GM10266 (cell line): ENCODE data around the gene MYRFL.

Experiments
- DNase-seq: peaks from one replicate; pipeline ENCODE4 v3.0.0; 2012; ENCODE audit errors: extremely low spot score
- CTCF ChIP-seq: IDR thresholded peaks from 2 replicates; pipeline ENCODE4 v1.5.1; 2012; ENCODE audit warnings: mild to moderate bottlenecking, low read depth; ENCODE audit not compliant: control insufficient read depth, insufficient read depth; ENCODE audit errors: missing control alignments

Gene MYRFL

GRCh38 chr12:69897744-69898143 lies 72.7 kb downstream of the MYRFL start:
- no peak for TF ChIP-seq CTCF
- DNase-seq = no peak

- no peak for TF ChIP-seq CTCF
Measured at GRCh38 chr12:69898236-69898635, 73.2 kb downstream of the MYRFL start.

GRCh38 chr12:69900720-69901131 lies 75.7 kb downstream of the MYRFL start:
- DNase-seq = peak; percentile 25
- TF ChIP-seq CTCF = peak; percentile 77

More at GRCh38 chr12:69898236-69898635, 73.2 kb downstream of the MYRFL start:
- no peak for DNase-seq

GRCh38 chr12:69901221-69901905 lies 76.3 kb downstream of the MYRFL start:
- TF ChIP-seq CTCF = no peak
- DNase-seq = no peak

- no peak for DNase-seq
- TF ChIP-seq CTCF = no peak
Measured at GRCh38 chr12:69903548-69903947, 78.5 kb downstream of the MYRFL start.

GRCh38 chr12:69904777-69905176 lies 79.8 kb downstream of the MYRFL start:
- no peak for TF ChIP-seq CTCF
- DNase-seq = no peak

DNA sequence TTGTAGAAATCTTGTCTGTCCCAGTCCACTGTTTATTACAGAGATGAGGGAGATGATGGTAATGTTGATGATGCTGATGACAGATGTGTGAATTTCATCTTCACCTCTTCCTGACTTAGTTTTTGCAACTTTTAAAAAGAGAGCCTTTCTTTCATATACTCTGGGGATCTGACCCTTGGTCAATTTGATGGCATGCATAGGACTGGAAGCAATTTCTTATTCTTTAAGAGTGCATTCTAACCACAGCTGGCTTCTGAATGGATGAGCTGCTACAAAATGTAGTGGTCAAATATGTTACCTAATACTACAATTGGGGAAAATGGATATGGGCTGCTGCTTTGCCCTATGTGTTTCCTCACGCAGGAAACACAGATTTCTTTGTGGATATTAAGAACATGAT lies 80.8 kb downstream of the MYRFL start:
- TF ChIP-seq CTCF = no peak
- no peak for DNase-seq
